Measurements from ENCODE around the gene ADAD1.

Gene ADAD1

DNA sequence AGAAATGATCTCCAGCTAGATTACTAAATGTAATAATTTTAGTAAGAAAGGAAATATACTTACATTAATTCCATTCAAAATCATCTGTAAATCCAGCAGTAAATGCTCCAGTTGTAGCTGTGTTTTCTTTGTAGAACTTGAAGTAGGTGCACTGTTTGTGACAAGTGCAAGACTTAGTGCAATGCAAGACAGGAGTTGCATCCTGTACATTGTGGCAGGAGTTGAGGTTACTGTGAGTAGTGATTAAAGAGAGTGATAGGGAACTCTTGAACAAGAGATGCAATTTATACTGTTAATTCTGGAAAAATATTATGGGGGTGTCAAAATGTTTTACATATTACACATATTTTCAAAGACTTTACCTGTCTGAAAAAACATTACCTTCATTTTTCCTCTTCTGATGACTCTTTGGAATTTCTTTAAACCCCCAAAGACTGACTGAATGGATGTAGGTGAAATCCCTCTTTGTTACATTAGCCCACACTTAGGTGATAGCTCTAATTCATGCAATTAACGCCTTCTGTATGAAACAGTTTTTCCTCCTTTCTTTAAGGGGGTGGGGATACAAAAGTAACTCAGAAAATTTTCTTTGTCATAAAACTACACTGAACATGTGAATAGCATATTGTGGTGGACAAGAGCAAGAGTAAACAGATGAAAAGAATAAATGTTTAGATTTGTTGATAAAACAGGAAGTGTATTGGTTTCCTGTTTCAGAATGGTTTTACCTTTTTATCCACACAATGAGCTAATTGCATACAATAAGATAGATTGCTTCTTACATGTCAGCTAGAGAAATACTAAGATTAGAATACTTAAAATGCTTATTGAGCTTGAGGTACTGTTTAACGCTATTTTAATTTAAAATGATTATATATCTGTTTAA, 77.7 kb downstream of the ADAD1 start, which contains the start of gene IL2:
Gene IL2, minus strand, starts transcription at position 495 of the 886 bp plus-strand sequence. Its CDS starts 285 bp downstream, at position 210.
- DNase-seq (ENCODE audit: low read depth): no peak

GRCh38 chr4:122458625-122459024, 79.8 kb downstream of the ADAD1 start:
- no peak for DNase-seq (ENCODE audit: low read depth)

DNA sequence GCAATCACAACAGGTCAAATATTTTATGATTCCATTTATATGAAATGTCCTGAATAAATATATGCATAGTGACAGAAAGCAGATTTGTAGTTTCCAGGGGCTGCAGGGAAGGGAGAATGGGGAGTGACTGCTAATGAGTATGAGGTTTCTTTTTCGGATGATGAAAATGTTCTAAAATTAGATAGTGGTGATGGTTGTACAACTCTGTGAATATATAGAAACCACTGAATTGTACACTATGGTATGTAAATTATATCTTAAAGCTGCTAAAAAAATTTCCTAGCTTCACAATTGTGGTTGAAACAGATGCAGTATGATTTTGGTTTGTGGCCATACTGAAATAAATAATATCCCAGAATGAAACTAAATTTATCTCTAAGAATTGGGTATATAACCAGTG, 90.6 kb downstream of the ADAD1 start:
- no peak for DNase-seq (ENCODE audit: low read depth)

DNA sequence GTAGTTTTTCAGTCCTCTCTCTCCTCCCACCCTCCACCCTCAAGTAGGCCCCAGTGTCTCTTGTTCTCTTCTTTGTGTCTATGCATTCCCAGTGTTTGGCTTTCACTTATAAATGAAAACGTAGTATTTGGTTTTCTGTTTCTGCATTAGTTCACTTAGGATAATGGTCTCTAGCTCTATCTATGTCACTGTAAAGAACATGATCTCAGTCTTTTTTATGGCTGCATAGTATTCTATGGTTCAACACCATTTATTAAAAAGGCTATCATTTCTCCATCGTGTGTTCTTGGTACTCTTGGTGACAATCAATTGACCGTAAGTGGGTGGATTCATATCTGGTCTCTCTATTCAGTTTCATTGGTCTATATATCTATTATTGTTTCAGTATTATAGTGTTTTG, 96.4 kb downstream of the ADAD1 start:
- DNase-seq (ENCODE audit: low read depth): no peak

- DNase-seq (ENCODE audit: low read depth): no peak
Measured at GRCh38 chr4:122476126-122476525, 97.3 kb downstream of the ADAD1 start.

DNA sequence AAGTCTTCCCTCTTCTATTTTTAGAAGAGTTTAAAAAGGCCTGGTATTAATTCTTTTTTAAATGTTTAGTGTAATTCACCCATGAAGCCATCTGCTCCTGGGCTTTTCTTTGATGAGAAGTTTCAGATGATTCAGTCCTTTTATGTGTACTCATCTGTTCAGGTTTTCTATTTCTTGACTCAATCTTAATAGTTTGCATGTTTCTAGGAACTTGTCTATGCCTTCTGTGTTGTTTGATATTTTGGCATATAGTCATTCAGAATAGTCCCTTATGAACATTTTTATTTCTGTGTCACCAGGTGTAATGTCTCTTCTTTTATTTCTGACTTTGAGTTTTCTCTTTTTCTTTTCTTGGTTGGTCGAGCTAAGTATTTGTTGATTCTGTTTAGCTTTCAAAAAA, 97.9 kb downstream of the ADAD1 start:
- no peak for DNase-seq (ENCODE audit: low read depth)

All from stimulated activated CD8-positive, alpha-beta memory T cell treated with anti-CD3 and anti-CD28 coated beads, Interleukin-12 subunit alpha, Interleukin-12 subunit beta, amount 100 ng/mL, for 1 hour (primary cell).